ENCODE measurements around the gene CCDC117.

CCDC117 gene

GRCh38 chr22:28791124-28791523, 18.6 kb downstream of the CCDC117 start:
- no peaks in the 10 kb centered on the region for H3K9me3 Mint-ChIP-seq
- no peak overlapping the region for H3K4me3 Mint-ChIP-seq
- no peak overlapping the region for H3K27ac Mint-ChIP-seq
- H3K4me1 Mint-ChIP-seq (ENCODE audit: low read depth): peaks cover 50% of the 10 kb centered on the region
- no peaks in the 10 kb centered on the region for H3K27me3 Mint-ChIP-seq
- H3K36me3 Mint-ChIP-seq (ENCODE audit: low read depth): peaks cover 64% of the 10 kb centered on the region

GRCh38 chr22:28791841-28792490, 19.5 kb downstream of the CCDC117 start:
- no peaks in the 10 kb centered on the region for H3K9me3 Mint-ChIP-seq
- H3K27ac Mint-ChIP-seq: peak overlapping the region; percentile 17
- H3K4me1 Mint-ChIP-seq (ENCODE audit: low read depth): peaks cover 58% of the 10 kb centered on the region
- peaks cover 64% of the 10 kb centered on the region for H3K36me3 Mint-ChIP-seq (ENCODE audit: low read depth)
- no peaks in the 10 kb centered on the region for H3K27me3 Mint-ChIP-seq
- H3K4me3 Mint-ChIP-seq: no peak overlapping the region

GRCh38 chr22:28792491-28793383, 20.2 kb downstream of the CCDC117 start:
- Mint-ChIP-seq H3K27ac (peak overlapping the region; percentile 17), H3K9me3 (no peaks in the 10 kb centered on the region), H3K36me3 (ENCODE audit: low read depth) (peaks cover 68% of the 10 kb centered on the region), H3K4me1 (ENCODE audit: low read depth) (peaks cover 66% of the 10 kb centered on the region), H3K27me3 (no peaks in the 10 kb centered on the region), H3K4me3 (peak overlapping the region; percentile 15)

- H3K27ac Mint-ChIP-seq: no peak overlapping the region
- no peaks in the 10 kb centered on the region for H3K9me3 Mint-ChIP-seq
- H3K27me3 Mint-ChIP-seq: no peaks in the 10 kb centered on the region
- H3K36me3 Mint-ChIP-seq (ENCODE audit: low read depth): peaks cover 68% of the 10 kb centered on the region
- H3K4me3 Mint-ChIP-seq: no peak overlapping the region
- H3K4me1 Mint-ChIP-seq (ENCODE audit: low read depth): peaks cover 69% of the 10 kb centered on the region
Observed at GRCh38 chr22:28793976-28794584, 21.6 kb downstream of the CCDC117 start.

GRCh38 chr22:28795071-28795693, 22.7 kb downstream of the CCDC117 start:
- Mint-ChIP-seq H3K27me3 (no peaks in the 10 kb centered on the region), H3K27ac (no peak overlapping the region), H3K36me3 (ENCODE audit: low read depth) (peaks cover 65% of the 10 kb centered on the region), H3K9me3 (no peaks in the 10 kb centered on the region), H3K4me1 (ENCODE audit: low read depth) (peaks cover 73% of the 10 kb centered on the region), H3K4me3 (no peak overlapping the region)

- peaks cover 78% of the 10 kb centered on the region for H3K4me1 Mint-ChIP-seq (ENCODE audit: low read depth)
- peak overlapping the region; percentile 78 for H3K27ac Mint-ChIP-seq
- H3K9me3 Mint-ChIP-seq: no peaks in the 10 kb centered on the region
- no peaks in the 10 kb centered on the region for H3K27me3 Mint-ChIP-seq
- peaks cover 64% of the 10 kb centered on the region for H3K36me3 Mint-ChIP-seq (ENCODE audit: low read depth)
- H3K4me3 Mint-ChIP-seq: peak overlapping the region; percentile 67
Observed at GRCh38 chr22:28795932-28796856, 23.7 kb downstream of the CCDC117 start.

- Mint-ChIP-seq H3K4me3 (peak overlapping the region; percentile 99), H3K4me1 (ENCODE audit: low read depth) (peaks cover 69% of the 10 kb centered on the region), H3K9me3 (no peaks in the 10 kb centered on the region), H3K27me3 (no peaks in the 10 kb centered on the region), H3K27ac (peak overlapping the region; percentile 99), H3K36me3 (ENCODE audit: low read depth) (peaks cover 62% of the 10 kb centered on the region)
Observed at GRCh38 chr22:28798810-28799605, 26.5 kb downstream of the CCDC117 start.

- H3K36me3 Mint-ChIP-seq (ENCODE audit: low read depth): peaks cover 55% of the 10 kb centered on the region
- H3K4me1 Mint-ChIP-seq (ENCODE audit: low read depth): peaks cover 64% of the 10 kb centered on the region
- H3K27ac Mint-ChIP-seq: peak overlapping the region; percentile 99
- no peaks in the 10 kb centered on the region for H3K27me3 Mint-ChIP-seq
- no peaks in the 10 kb centered on the region for H3K9me3 Mint-ChIP-seq
- H3K4me3 Mint-ChIP-seq: peak overlapping the region; percentile 99
Observed at GRCh38 chr22:28799606-28800307, 27.3 kb downstream of the CCDC117 start.

GRCh38 chr22:28800308-28801041, 28.0 kb downstream of the CCDC117 start, which contains the start of gene XBP1:
XBP1 (minus strand) TSS chr22:28800569.
- Mint-ChIP-seq H3K4me1 (ENCODE audit: low read depth) (peaks cover 58% of the 10 kb centered on the region), H3K27ac (peak within 1 kb of the TSS; percentile 99), H3K27me3 (no peaks in the 10 kb centered on the region), H3K36me3 (ENCODE audit: low read depth) (peaks cover 48% of the 10 kb centered on the region), H3K9me3 (no peaks in the 10 kb centered on the region), H3K4me3 (peak within 1 kb of the TSS; percentile 99)

GRCh38 chr22:28801845-28802594, 29.5 kb downstream of the CCDC117 start:
- Mint-ChIP-seq H3K36me3 (ENCODE audit: low read depth) (peaks cover 32% of the 10 kb centered on the region), H3K4me3 (peak overlapping the region; percentile 83)

GRCh38 chr22:28802595-28803123, 30.2 kb downstream of the CCDC117 start:
- H3K4me3 Mint-ChIP-seq: peak overlapping the region; percentile 83
- no peaks in the 10 kb centered on the region for H3K27me3 Mint-ChIP-seq
- no peaks in the 10 kb centered on the region for H3K9me3 Mint-ChIP-seq
- peaks cover 36% of the 10 kb centered on the region for H3K4me1 Mint-ChIP-seq (ENCODE audit: low read depth)
- H3K27ac Mint-ChIP-seq: peak overlapping the region; percentile 89
- peaks cover 29% of the 10 kb centered on the region for H3K36me3 Mint-ChIP-seq (ENCODE audit: low read depth)

More at GRCh38 chr22:28801845-28802594, 29.5 kb downstream of the CCDC117 start:
- Mint-ChIP-seq H3K4me1 (ENCODE audit: low read depth) (peaks cover 42% of the 10 kb centered on the region), H3K9me3 (no peaks in the 10 kb centered on the region), H3K27ac (peak overlapping the region; percentile 89), H3K27me3 (no peaks in the 10 kb centered on the region)
